ENCODE data around the gene SCIMP. TPM values are rescaled to one million over a fixed set of nuclear protein-coding genes. Genes with fewer than 3 reads are reported as not detected.

The SCIMP gene
- polyA plus RNA-seq, 1 of the 3 experiments (the other 2 are of a cell fraction), result not detected

DNA sequence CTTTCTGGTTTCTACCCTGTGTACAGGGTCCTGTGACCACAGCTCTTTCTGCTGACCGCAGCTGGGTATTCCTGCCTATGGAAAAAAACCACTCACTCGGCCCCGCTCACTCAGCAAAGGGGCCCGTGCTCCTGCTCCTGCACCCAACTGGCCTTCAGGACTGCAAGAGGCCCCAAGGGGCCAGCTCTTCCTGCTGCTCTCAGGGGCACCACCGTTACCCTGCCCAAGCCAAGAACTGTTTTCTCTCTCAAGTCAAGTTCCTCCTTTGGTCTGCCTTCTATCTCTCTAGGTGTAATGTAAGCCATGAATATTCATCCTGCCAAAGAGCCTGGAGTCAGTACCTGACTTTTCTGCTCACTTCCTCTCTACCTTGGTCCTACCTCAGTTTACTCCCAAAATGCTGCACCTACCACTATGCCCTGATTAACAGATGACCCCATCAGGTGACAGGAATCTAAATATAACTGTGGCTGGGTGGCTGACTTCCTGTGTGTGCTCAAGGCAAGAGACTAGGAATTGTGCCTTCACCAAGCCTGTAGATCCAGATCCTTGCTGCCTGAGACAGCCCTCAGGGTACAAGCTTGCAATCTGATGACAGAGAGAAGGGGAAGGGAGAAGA, 20.4 kb upstream of the SCIMP start:
- 75% methylated on average over 5 of the region's 5 CpGs for WGBS (ENCODE audit: low lambda C conversion rate)
- Histone ChIP-seq H3K9me3 (no peaks in the 10 kb centered on the region), H3F3A (replicated peaks; ENCODE audit: insufficient read depth) (no peaks in the 10 kb centered on the region), H3K4me1 (ENCODE audit: control insufficient read depth in 1 of 2, insufficient read depth in 2 of 2, low read depth in 1 of 2, low read length in 1 of 2) (no peaks in the 10 kb centered on the region), H3K79me2 (ENCODE audit: insufficient read depth) (no peaks in the 10 kb centered on the region), H2AFZ (ENCODE audit: low read depth) (no peak overlapping the region), H3K36me3 (replicated peaks in 1 of 2; ENCODE audit: control insufficient read depth in 1 of 2, insufficient read depth in 2 of 2, low read length in 1 of 2) (no peaks in the 10 kb centered on the region), H3K9ac (no peak overlapping the region), H3K4me2 (no peak overlapping the region), H4K20me1 (ENCODE audit: insufficient read depth) (no peaks in the 10 kb centered on the region), H3K27me3 (ENCODE audit: insufficient read depth) (no peaks in the 10 kb centered on the region), H3K9me2 (no peaks in the 10 kb centered on the region), H3K27ac (ENCODE audit: low read depth in 2 of 2, low read length in 1 of 2) (no peak overlapping the region), H3K4me3 (ENCODE audit: low read depth in 2 of 2, low read length in 1 of 2) (no peak overlapping the region)
- TF ChIP-seq CHD2 (IDR thresholded peaks at IDR 0.05; ENCODE audit: low read length, partially characterized antibody), result no peak
- no peak for TF ChIP-seq EP300 (IDR thresholded peaks at IDR 0.05; ENCODE audit: borderline replicate concordance in 1 of 2, low read depth in 1 of 2, low read length in 1 of 2)
- no peak for TF ChIP-seq REST (IDR thresholded peaks at IDR 0.05; ENCODE audit: low read depth, low read length)
- no peak for TF ChIP-seq SIN3A (IDR thresholded peaks at IDR 0.05; ENCODE audit: borderline replicate concordance, low read depth, low read length)
- no peak for TF ChIP-seq RCOR1 (IDR thresholded peaks at IDR 0.05; ENCODE audit: low read length)
- no peak for TF ChIP-seq RFX5 (IDR thresholded peaks at IDR 0.05; ENCODE audit: low read length)
- TF ChIP-seq MAX (IDR thresholded peaks at IDR 0.05; ENCODE audit: low read depth), result no peak
- POLR2A ChIA-PET, result no interaction called here
- CTCF ChIA-PET, result interaction anchor here (0.6 to 2.7 kb wide), 4 partner anchors 28 to 184 kb away, joined by 3 to 13 read pairs (median 3); partner anchors contain the start of gene C1QBP
- no peak for DNase-seq

GRCh38 chr17:5254414-5254813, 19.8 kb upstream of the SCIMP start:
- CTCF ChIA-PET, result interaction anchor here (0.6 to 2.7 kb wide), 5 partner anchors 31 to 184 kb away, joined by 3 to 13 read pairs (median 3); partner anchors contain the start of gene C1QBP
- H3F3A ChIP-seq (replicated peaks; ENCODE audit: insufficient read depth), result no peaks in the 10 kb centered on the region
- TF ChIP-seq REST (IDR thresholded peaks at IDR 0.05; ENCODE audit: low read depth, low read length), result no peak
- no peak for TF ChIP-seq GABPA (IDR thresholded peaks at IDR 0.05; ENCODE audit: low read depth)
- TF ChIP-seq TEAD4 (IDR thresholded peaks at IDR 0.05; ENCODE audit: borderline replicate concordance, insufficient read depth), result no peak
- no peak for TF ChIP-seq CHD2 (IDR thresholded peaks at IDR 0.05; ENCODE audit: low read length, partially characterized antibody)
- TF ChIP-seq FOSL2 (IDR thresholded peaks at IDR 0.05; ENCODE audit: borderline replicate concordance, low read depth), result no peak
- TF ChIP-seq NFIC (IDR thresholded peaks at IDR 0.05; ENCODE audit: borderline replicate concordance), result no peak
- no peak for TF ChIP-seq RXRA (IDR thresholded peaks at IDR 0.05; ENCODE audit: borderline replicate concordance, low read depth)
- no peak for TF ChIP-seq PBX3 (IDR thresholded peaks at IDR 0.05)
- TF ChIP-seq EZH2phosphoT487 (IDR thresholded peaks at IDR 0.05; ENCODE audit: borderline replicate concordance, low read depth), result no peak
- TF ChIP-seq, protein P1, sequence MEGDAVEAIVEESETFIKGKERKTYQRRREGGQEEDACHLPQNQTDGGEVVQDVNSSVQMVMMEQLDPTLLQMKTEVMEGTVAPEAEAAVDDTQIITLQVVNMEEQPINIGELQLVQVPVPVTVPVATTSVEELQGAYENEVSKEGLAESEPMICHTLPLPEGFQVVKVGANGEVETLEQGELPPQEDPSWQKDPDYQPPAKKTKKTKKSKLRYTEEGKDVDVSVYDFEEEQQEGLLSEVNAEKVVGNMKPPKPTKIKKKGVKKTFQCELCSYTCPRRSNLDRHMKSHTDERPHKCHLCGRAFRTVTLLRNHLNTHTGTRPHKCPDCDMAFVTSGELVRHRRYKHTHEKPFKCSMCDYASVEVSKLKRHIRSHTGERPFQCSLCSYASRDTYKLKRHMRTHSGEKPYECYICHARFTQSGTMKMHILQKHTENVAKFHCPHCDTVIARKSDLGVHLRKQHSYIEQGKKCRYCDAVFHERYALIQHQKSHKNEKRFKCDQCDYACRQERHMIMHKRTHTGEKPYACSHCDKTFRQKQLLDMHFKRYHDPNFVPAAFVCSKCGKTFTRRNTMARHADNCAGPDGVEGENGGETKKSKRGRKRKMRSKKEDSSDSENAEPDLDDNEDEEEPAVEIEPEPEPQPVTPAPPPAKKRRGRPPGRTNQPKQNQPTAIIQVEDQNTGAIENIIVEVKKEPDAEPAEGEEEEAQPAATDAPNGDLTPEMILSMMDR (IDR thresholded peaks at IDR 0.05), result no peak

More at GRCh38 chr17:5254414-5254813, 19.8 kb upstream of the SCIMP start:
- Histone ChIP-seq H3K9me3 (no peaks in the 10 kb centered on the region), H3K36me3 (replicated peaks in 1 of 2; ENCODE audit: control insufficient read depth in 1 of 2, insufficient read depth in 2 of 2, low read length in 1 of 2) (no peaks in the 10 kb centered on the region), H3K4me2 (no peak overlapping the region), H3K9me2 (no peaks in the 10 kb centered on the region), H3K27me3 (ENCODE audit: insufficient read depth) (no peaks in the 10 kb centered on the region), H2AFZ (ENCODE audit: low read depth) (no peak overlapping the region), H4K20me1 (ENCODE audit: insufficient read depth) (no peaks in the 10 kb centered on the region), H3K9ac (no peak overlapping the region), H3K27ac (ENCODE audit: low read depth in 2 of 2, low read length in 1 of 2) (no peak overlapping the region), H3K4me1 (ENCODE audit: control insufficient read depth in 1 of 2, insufficient read depth in 2 of 2, low read depth in 1 of 2, low read length in 1 of 2) (no peaks in the 10 kb centered on the region), H3K79me2 (ENCODE audit: insufficient read depth) (no peaks in the 10 kb centered on the region), H3K4me3 (ENCODE audit: low read depth in 2 of 2, low read length in 1 of 2) (no peak overlapping the region)
- DNase-seq, result no peak
- POLR2A ChIA-PET, result no interaction called here
- 79% methylated on average over 7 of the region's 7 CpGs for WGBS (ENCODE audit: low lambda C conversion rate)
